ENCODE measurements around the gene PEX10. TPM values are rescaled to one million over a fixed set of nuclear protein-coding genes. Genes with fewer than 3 reads are reported as not detected.
"Not testable (repeated sequence)": the region's sequence is repeated elsewhere in the genome, so short reads cannot be mapped to it uniquely, and the experiment has no call there.

The PEX10 gene
- 15.8 TPM for total RNA-seq
- long read RNA-seq, transcript PEX10-202 (6 exons, 1,997 nt), result major isoform, 48 of 61 reads
- long read RNA-seq, partial matches to known transcripts, result 1 of 61 reads
- long read RNA-seq, other reads (novel, unspliced or antisense), result 12 of 61 reads

GRCh38 chr1:2412395-2412772 lies at the start of gene PEX10:
Gene PEX10, minus strand, starts transcription at chr1:2412564. Its CDS starts 62 bp downstream, at chr1:2412502.
- TF ChIP-seq CTCF (IDR thresholded peaks at IDR 0.05; ENCODE audit: borderline replicate concordance), result no peak
- Histone ChIP-seq H3K27ac (replicated peaks) (peak within 1 kb of the TSS; percentile 92), H3K4me3 (peak within 1 kb of the TSS; percentile 99), H3K36me3 (peaks cover 10% of the 10 kb centered on the region), H3K27me3 (ENCODE audit: low read depth) (peaks cover 24% of the 10 kb centered on the region), H3K4me1 (peaks cover 51% of the 10 kb centered on the region), H3K9me3 (replicated peaks) (no peaks in the 10 kb centered on the region)
- DNase-seq, result peak; percentile 98
- intact Hi-C loops (cut with micrococcal nuclease), result no loop called here

- no peak overlapping the region for H3K4me3 ChIP-seq
- H3K4me1 ChIP-seq, result peaks cover 12% of the 10 kb centered on the region
- no peaks in the 10 kb centered on the region for H3K9me3 ChIP-seq (replicated peaks)
- no peak overlapping the region for H3K27ac ChIP-seq (replicated peaks)
- DNase-seq, result no peak
- H3K36me3 ChIP-seq, result no peaks in the 10 kb centered on the region
- TF ChIP-seq CTCF (IDR thresholded peaks at IDR 0.05; ENCODE audit: borderline replicate concordance), result no peak
- intact Hi-C loops (cut with micrococcal nuclease), result no loop called here
- H3K27me3 ChIP-seq (ENCODE audit: low read depth), result peaks cover 81% of the 10 kb centered on the region
Measured at GRCh38 chr1:2460996-2461751, 48.8 kb upstream of the PEX10 start.

- H3K27me3 ChIP-seq (ENCODE audit: low read depth), result peaks cover 81% of the 10 kb centered on the region
- no peak for TF ChIP-seq CTCF (IDR thresholded peaks at IDR 0.05; ENCODE audit: borderline replicate concordance)
- no peak overlapping the region for H3K27ac ChIP-seq (replicated peaks)
- no peak overlapping the region for H3K4me3 ChIP-seq
- no peaks in the 10 kb centered on the region for H3K9me3 ChIP-seq (replicated peaks)
- H3K36me3 ChIP-seq, result no peaks in the 10 kb centered on the region
- DNase-seq, result no peak
- intact Hi-C loops (cut with micrococcal nuclease), result no loop called here
- H3K4me1 ChIP-seq, result peaks cover 12% of the 10 kb centered on the region
Measured at GRCh38 chr1:2460203-2460602, 47.8 kb upstream of the PEX10 start.

- H3K27me3 ChIP-seq (ENCODE audit: low read depth), result peaks cover 81% of the 10 kb centered on the region
- peak; percentile 45 for DNase-seq
- intact Hi-C loops (cut with micrococcal nuclease), result no loop called here
- peaks cover 12% of the 10 kb centered on the region for H3K4me1 ChIP-seq
- H3K9me3 ChIP-seq (replicated peaks), result no peaks in the 10 kb centered on the region
- H3K4me3 ChIP-seq, result no peak overlapping the region
- TF ChIP-seq CTCF (IDR thresholded peaks at IDR 0.05; ENCODE audit: borderline replicate concordance), result peak; percentile 39
- no peaks in the 10 kb centered on the region for H3K36me3 ChIP-seq
- H3K27ac ChIP-seq (replicated peaks), result no peak overlapping the region
Measured at GRCh38 chr1:2459757-2460156, 47.4 kb upstream of the PEX10 start.

- intact Hi-C loops (cut with micrococcal nuclease); H3K36me3 ChIP-seq; DNase-seq; H3K27ac ChIP-seq (replicated peaks); H3K4me3 ChIP-seq; H3K9me3 ChIP-seq (replicated peaks): not testable (repeated sequence)
- Histone ChIP-seq H3K4me1 (peaks cover 12% of the 10 kb centered on the region), H3K27me3 (ENCODE audit: low read depth) (peaks cover 81% of the 10 kb centered on the region)
Measured at GRCh38 chr1:2459102-2459753, 46.9 kb upstream of the PEX10 start.

GRCh38 chr1:2458687-2459086 lies 46.3 kb upstream of the PEX10 start:
- intact Hi-C loops (cut with micrococcal nuclease), result no loop called here
- Histone ChIP-seq H3K36me3 (no peaks in the 10 kb centered on the region), H3K4me1 (peaks cover 12% of the 10 kb centered on the region), H3K27me3 (ENCODE audit: low read depth) (peaks cover 81% of the 10 kb centered on the region), H3K9me3 (replicated peaks) (no peaks in the 10 kb centered on the region), H3K27ac (replicated peaks) (no peak overlapping the region), H3K4me3 (no peak overlapping the region)
- no peak for DNase-seq
- no peak for TF ChIP-seq CTCF (IDR thresholded peaks at IDR 0.05; ENCODE audit: borderline replicate concordance)
